PFSK-1 (cell line): ENCODE measurements around the gene SPEF2.

Experiments used
- FOXP2 ChIP-seq: optimal IDR thresholded peaks from 2 replicates; pipeline ENCODE3; 2011; ENCODE audit warnings: borderline replicate concordance, control low read depth, inconsistent platforms; ENCODE audit not compliant: insufficient read depth; ENCODE audit errors: extremely low read length, extremely low read depth
- POLR2AphosphoS5 ChIP-seq: IDR thresholded peaks from 2 replicates; pipeline ENCODE4 v1.6.1; 2012; ENCODE audit warnings: low read depth, mild to moderate bottlenecking, control low read depth, low read length, moderate library complexity
- SIN3A ChIP-seq: IDR thresholded peaks from 2 replicates; pipeline ENCODE4 v1.6.1; 2012; ENCODE audit warnings: mild to moderate bottlenecking, low read length, moderate library complexity, borderline replicate concordance; ENCODE audit not compliant: insufficient read depth
- TAF1 ChIP-seq: IDR thresholded peaks from 2 replicates; pipeline ENCODE4 v1.6.1; 2012; ENCODE audit warnings: low read length, control low read depth, borderline replicate concordance; ENCODE audit not compliant: insufficient read depth
- TF ChIP-seq, protein P1 (sequence below), 2 experiments: IDR thresholded peaks; 2 replicates each; pipeline versions ENCODE4 v1.6.1 to v1.8.0; 2011 to 2012; ENCODE audit warnings: low read depth in 2 of 2, low read length in 2 of 2, control low read depth in 1 of 2, inconsistent platforms in 1 of 2, mild to moderate bottlenecking in 1 of 2, moderate library complexity in 1 of 2; ENCODE audit not compliant: insufficient read depth in 1 of 2

SPEF2 gene

DNA sequence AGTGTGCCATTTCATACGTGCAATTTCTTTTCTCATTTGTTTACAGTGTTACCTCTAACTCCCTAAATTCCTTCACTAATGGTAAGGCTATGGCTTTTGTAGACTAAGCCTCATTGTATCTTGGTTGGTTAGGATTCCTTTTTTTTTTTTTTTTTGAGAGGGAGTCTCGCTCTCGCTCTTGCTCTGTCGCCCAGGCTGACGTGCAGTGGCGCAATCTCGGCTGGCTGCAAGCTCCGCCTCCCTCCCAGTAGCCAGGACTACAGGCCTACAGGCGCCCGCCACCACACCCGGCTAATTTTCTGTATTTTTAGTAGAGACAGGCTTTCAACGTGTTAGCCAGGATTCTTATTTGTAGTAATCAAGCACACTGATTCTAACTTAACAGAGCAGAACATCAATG lies 57.7 kb downstream of the SPEF2 start:
- TF ChIP-seq FOXP2, result no peak
- no peak for TF ChIP-seq SIN3A
- TF ChIP-seq TAF1, result no peak
- TF ChIP-seq, protein P1, sequence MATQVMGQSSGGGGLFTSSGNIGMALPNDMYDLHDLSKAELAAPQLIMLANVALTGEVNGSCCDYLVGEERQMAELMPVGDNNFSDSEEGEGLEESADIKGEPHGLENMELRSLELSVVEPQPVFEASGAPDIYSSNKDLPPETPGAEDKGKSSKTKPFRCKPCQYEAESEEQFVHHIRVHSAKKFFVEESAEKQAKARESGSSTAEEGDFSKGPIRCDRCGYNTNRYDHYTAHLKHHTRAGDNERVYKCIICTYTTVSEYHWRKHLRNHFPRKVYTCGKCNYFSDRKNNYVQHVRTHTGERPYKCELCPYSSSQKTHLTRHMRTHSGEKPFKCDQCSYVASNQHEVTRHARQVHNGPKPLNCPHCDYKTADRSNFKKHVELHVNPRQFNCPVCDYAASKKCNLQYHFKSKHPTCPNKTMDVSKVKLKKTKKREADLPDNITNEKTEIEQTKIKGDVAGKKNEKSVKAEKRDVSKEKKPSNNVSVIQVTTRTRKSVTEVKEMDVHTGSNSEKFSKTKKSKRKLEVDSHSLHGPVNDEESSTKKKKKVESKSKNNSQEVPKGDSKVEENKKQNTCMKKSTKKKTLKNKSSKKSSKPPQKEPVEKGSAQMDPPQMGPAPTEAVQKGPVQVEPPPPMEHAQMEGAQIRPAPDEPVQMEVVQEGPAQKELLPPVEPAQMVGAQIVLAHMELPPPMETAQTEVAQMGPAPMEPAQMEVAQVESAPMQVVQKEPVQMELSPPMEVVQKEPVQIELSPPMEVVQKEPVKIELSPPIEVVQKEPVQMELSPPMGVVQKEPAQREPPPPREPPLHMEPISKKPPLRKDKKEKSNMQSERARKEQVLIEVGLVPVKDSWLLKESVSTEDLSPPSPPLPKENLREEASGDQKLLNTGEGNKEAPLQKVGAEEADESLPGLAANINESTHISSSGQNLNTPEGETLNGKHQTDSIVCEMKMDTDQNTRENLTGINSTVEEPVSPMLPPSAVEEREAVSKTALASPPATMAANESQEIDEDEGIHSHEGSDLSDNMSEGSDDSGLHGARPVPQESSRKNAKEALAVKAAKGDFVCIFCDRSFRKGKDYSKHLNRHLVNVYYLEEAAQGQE (IDR thresholded peaks at IDR 0.05; ENCODE audit: insufficient read depth in 1 of 2, low read depth in 2 of 2, low read length in 2 of 2), result no peak
- no peak for TF ChIP-seq POLR2AphosphoS5

GRCh38 chr5:35677878-35678277 lies 60.2 kb downstream of the SPEF2 start:
- TF ChIP-seq TAF1 (no peak), FOXP2 (no peak), POLR2AphosphoS5 (no peak), SIN3A (no peak)
- TF ChIP-seq, protein P1 (IDR thresholded peaks at IDR 0.05; ENCODE audit: insufficient read depth in 1 of 2, low read depth in 2 of 2, low read length in 2 of 2), result no peak

DNA sequence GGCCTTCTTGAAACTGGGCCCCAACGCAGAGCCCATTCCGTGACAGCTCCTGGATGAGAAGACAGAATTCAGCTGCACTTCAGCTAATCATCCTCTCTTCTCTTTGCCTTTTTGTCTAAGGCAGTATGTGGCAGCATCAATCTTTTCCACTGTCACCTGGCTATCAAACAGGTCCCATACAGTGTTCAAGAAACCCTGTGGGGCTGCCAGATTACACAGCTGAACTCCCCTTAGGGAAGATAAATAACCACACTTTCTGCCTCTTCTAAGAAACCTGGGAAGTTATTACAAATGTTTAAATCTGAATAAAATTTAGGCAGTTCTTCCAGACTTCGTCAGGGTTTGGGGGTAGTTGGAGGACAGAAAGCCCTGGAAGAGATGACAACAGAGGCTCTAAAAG lies 61.0 kb downstream of the SPEF2 start:
- TF ChIP-seq TAF1 (no peak), POLR2AphosphoS5 (no peak), FOXP2 (no peak), SIN3A (no peak)
- TF ChIP-seq, protein P1 (IDR thresholded peaks at IDR 0.05; ENCODE audit: insufficient read depth in 1 of 2, low read depth in 2 of 2, low read length in 2 of 2), result no peak

DNA sequence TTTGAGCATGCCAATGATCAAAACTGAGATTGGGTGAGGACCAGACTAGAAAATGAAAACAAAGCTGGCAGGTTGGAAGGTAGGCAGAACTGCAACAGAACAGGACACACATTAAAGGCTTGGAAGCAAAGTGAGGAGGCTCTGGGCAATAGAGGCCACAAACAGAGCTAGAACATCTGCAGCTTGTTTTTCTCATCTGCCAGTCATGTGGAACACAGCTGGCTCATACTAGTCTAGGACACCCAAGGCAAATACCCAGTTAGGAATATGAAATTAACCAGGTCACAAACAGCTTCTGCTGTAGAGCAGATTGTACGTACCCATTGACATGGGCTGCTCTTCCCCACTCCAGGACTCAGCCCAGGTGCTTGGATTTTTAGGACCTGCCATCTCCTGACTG lies 61.7 kb downstream of the SPEF2 start:
- no peak for TF ChIP-seq FOXP2
- TF ChIP-seq, protein P1 (IDR thresholded peaks at IDR 0.05; ENCODE audit: insufficient read depth in 1 of 2, low read depth in 2 of 2, low read length in 2 of 2), result no peak
- no peak for TF ChIP-seq TAF1
- TF ChIP-seq POLR2AphosphoS5, result no peak
- no peak for TF ChIP-seq SIN3A

DNA sequence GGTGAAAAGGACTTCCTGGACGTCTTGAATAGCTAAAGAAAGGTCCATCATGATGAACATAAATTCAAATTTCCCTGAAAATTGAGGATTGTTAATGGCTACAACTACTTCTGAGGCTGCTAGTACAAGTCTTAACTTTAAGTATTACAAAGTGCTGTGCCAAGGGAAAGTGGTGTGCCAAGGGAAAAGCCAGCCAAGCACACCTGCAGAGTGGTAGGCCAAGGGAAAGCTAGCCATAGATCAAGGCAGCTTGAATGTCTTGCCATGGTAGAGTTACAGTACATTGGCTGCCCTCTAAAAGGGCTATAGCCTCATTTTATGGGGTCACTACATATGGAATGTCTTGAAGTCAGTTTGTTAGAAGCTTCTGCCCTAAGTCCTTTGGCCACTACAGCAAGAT lies 64.2 kb downstream of the SPEF2 start:
- no peak for TF ChIP-seq SIN3A
- no peak for TF ChIP-seq FOXP2
- TF ChIP-seq, protein P1 (IDR thresholded peaks at IDR 0.05; ENCODE audit: insufficient read depth in 1 of 2, low read depth in 2 of 2, low read length in 2 of 2), result no peak
- no peak for TF ChIP-seq TAF1
- no peak for TF ChIP-seq POLR2AphosphoS5
